Heart left ventricle (tissue), 13 donors: ENCODE data around the gene NPHP1.

Source experiments
- CTCF ChIP-seq, 12 donors: fragments of 200-600 bp; sonication (generic) in 4 of 12; IDR thresholded peaks; one replicate each; pipeline versions ENCODE4 v1.5.0 to v1.8.0; 2018 to 2022; ENCODE audit warnings: antibody characterized with exemption in 12 of 12, mild to moderate bottlenecking in 5 of 12
- POLR2A ChIP-seq, 2 donors: fragments of 450-650 bp; IDR thresholded peaks; one replicate each; pipeline ENCODE4 v1.6.1; 2017; ENCODE audit warnings: antibody characterized with exemption in 2 of 2, mild to moderate bottlenecking in 2 of 2, moderate library complexity in 2 of 2
- donor health status: ischemic (EF 13 %, LVEDD 7.1; RV severe dilation, severe dysfunction).
- donor health status: DM: no; HTN: yes; CAD: no.
- donor health status: DM: no; HTN: no; CAD: no.
- donor health status: ischemic (EF 25% LVEDD 6.9; RV normal size, moderate dysfunction).
- donor health status: ischemic (EF 25% LVEDD 5.7; RV mildly dilated, moderate dysfunction).
- donor health status: ischemic (EF 35%, LVEDD 5.7; RV mildly dilated, moderate dysfunction).
- donor health status: nonischemic (EF 11% LVEDD 7.7; RV severe dilation, severe dysfunction).
- donor health status: DM: yes; HTN: yes; CAD: no.
- donor health status: PGD.
- donor health status: ischemic (EF 29% LVEDD 5.4; RV normal size, mild dysfunction).
- donor health status: nonischemic (EF 23%, LVEDD 6.1; RV moderate dilation, normal function).

GRCh38 chr2:110140401-110140800 is 64.4 kb downstream of the NPHP1 start:
- no peak for TF ChIP-seq CTCF (IDR thresholded peaks at IDR 0.05)
- no peak for TF ChIP-seq POLR2A (IDR thresholded peaks at IDR 0.05)
